NCI-H146 treated with DMSO at 0.1 percent for 48 hours (cell line): ENCODE measurements around the gene DNAH8.

Source experiments
- DNase-seq: peaks from one replicate; lab custom pipeline; 2025; ENCODE audit not compliant: unreplicated experiment; lab: John Stamatoyannopoulos, UW

Gene DNAH8

GRCh38 chr6:38749473-38749872, 34.4 kb downstream of the DNAH8 start:
- DNase-seq: no peak

GRCh38 chr6:38750968-38751615, 36.0 kb downstream of the DNAH8 start:
- no peak for DNase-seq

DNA sequence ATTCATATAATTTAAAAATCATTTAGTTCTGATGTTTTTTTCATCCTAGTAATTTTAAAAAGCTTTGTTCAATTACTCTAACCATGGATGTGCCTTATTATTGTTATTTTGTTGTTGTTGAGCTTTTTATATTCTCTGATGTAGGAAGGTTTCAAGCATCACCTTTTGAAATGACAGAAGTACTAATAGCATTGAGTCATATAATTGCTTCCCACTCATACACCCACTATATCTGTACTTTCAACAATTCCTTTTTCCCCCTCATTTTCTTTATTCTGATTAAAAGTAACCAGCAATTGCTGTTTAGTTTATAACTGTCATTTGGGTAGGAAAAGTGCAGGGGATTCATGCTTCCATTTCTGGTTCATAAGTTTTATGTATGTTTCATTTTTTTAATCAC, 38.6 kb downstream of the DNAH8 start:
- no peak for DNase-seq

- no peak for DNase-seq
These were observed 40.1 kb downstream of the DNAH8 start for GRCh38 chr6:38755207-38755606.

GRCh38 chr6:38755874-38756273, 40.8 kb downstream of the DNAH8 start:
- DNase-seq: no peak

DNA sequence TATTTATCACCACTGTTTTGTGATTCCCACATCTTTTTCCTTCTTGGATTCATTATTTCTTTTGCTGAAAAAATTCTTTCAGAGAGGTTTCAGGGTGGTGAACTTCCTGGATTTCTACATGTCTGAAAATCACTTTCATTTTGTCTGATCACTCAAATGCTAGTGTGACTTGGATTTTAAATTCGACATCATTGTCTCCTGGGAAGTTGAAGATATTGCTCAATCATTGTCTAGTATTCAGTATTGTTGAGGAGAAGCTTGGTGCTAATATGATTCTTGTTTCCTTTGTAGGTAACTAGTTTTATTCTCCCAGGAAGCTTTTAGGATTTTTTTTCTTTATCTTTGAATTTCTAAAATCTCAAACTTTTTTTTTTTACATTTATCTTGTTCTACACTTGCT, 45.0 kb downstream of the DNAH8 start:
- no peak for DNase-seq

- no peak for DNase-seq
These were observed 47.7 kb downstream of the DNAH8 start for GRCh38 chr6:38762848-38763247.

DNA sequence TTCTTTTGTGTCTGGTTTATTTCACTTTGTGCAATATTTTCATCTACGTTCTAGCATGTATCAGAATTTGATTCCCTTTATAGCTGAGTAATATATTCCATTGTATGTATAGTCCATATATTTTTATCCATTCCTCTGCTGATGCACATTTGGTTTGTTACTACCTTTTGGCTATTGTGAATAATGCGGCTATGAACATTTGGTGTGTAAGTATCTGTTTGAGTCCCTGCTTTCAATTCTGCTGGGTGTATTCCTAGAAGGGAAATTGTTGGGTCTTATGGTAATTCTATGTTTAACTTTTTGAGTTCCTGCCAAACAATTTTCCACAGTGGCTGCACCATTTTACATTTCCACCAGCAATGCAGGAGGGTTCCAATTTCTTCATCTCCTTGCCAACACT, 52.4 kb downstream of the DNAH8 start:
- no peak for DNase-seq

GRCh38 chr6:38773338-38773737, 58.2 kb downstream of the DNAH8 start:
- no peak for DNase-seq

GRCh38 chr6:38774929-38775707, 60.0 kb downstream of the DNAH8 start:
- no peak for DNase-seq

DNA sequence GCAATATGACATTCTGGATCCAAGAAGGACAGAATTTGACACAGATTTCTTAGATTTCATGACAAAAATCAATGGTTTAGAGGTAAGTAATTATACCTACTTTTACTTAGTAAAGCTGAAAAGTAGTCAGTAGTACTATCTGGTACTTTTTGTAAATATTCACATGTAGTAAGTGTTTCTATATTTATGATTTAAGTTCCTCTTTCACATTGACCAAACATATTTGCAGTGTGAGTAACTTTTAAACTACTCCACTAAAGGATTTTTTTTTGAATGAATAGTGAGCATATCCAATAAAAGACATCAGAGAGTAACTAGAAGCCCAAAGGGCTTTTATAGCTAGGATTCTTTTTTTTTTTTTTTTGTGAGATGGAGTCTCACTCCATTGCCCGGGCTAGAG, 60.8 kb downstream of the DNAH8 start:
- DNase-seq: no peak

GRCh38 chr6:38776515-38776914, 61.4 kb downstream of the DNAH8 start:
- DNase-seq: no peak

DNA sequence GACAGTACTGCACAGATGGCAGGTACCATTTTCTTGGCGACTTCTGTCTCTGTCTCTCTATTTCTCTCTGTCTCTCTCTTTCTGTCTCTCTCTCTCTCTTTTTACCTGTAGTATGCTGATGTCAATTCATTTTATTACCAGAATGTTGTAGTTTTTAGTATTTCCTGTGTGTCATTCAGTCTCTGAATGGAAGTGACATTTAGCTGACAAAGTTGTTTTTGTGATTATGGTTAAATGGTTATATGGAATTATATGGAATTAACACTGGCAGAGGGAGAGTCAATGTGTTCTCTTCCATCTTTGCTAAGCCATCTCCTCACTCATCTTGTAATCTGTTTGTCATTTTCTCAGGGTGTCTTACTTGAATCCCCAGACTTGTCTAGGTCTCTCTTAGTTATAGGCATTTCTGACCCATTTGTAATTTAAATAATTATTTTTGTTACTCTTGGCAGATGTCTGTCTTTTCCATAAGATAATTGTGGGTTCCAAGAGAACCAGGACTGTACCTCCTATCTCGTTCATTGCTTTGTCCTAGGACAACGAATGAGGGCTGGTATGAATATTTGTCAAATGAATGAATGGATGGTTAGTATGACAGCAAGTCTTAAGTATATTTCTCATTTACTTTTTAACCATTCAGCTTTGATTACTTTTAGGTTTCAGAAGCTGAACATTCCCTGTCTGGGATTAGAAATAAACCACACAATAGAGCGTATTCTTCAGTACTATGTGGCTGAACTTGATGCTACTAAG, 64.4 kb downstream of the DNAH8 start:
- no peak for DNase-seq

DNA sequence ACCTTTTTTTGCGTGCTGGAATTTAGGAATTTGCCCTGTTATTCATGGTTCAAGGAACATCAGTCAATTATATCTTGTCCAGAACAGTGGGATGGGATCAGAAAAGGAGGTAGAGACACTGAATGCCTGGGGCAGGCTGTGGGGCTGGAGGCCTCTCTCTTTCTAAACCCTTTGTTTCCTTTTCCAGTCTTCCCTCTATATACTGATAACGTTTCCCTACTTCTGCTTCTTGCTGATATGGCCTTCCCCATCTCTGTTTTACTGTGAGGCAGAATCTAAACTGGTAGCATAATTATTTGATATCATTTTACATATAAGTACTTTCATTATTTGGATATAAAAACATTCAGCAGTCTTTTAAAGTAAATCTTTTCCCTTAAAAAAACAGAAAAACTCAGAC, 67.5 kb downstream of the DNAH8 start:
- no peak for DNase-seq

GRCh38 chr6:38783443-38784228, 68.5 kb downstream of the DNAH8 start:
- no peak for DNase-seq

DNA sequence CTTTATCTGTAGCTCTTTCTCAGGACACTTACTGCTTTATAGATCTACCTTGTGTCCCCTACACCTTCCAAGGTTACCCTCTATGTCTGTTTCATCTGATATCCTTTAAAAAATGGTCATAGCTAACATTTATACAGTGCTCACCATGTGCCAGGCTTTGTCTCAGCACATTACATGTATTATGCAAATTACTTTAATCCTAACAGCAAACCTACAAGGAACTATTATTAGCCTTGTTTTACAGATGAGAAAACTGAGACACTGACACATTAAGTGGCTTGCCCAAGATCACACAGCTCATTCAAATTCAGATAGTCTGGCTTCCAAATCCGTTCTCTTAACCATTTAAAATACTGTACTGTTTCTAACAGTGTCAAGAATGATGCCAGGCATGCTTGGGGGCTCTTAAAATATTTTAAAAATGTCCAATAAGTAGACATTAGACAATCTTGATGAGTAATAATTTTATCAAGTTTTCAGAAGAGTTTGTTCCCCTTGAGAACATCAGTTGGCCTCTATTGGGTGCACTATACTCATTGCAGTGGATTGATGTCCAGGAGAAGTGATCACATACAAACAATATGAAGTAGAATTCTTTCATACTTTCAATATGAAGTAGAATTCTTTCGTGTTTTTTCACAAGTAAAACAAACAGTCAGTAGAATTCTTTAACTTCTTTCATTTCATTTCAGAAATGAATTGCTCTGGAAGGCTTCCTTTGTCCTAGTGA, 69.6 kb downstream of the DNAH8 start:
- DNase-seq: no peak

DNA sequence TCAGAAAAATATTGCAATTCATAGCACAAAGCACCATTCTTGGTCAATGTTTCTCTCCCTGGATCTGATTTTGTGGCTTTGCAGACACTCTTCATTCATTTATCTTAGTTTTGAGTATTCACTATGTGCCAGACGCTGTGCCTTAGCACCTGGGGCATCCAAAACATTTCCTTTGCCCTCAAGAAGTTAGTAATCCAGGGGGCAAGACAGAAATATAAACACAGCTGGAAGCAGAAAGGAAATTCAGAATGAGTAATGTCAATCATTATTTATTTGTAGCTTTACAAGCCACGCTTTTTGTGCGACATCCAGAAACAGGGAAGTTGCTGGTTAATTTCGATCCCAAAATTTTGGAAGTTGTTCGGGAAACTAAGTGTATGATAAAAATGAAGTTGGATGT, 71.4 kb downstream of the DNAH8 start:
- no peak for DNase-seq

- no peak for DNase-seq
These were observed 74.1 kb downstream of the DNAH8 start for GRCh38 chr6:38789256-38789655.

DNA sequence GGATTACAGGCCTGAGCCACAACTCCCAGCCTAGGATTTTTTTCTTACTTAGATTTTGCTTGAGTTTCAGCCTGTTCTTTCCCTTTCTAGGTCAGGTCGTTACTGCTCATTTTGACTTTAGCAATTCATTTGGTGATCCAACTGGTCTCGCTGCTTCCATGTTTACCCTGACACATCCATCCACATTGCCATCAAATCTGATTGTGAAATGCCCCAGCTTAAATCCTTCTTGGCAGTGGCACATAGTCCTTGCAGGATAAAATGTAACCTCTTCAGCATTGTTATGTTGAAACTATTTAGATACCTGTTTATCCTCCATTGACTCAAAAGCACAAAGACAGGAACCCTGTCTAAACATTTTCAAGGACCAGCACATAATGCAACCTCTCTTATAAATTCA, 77.2 kb downstream of the DNAH8 start:
- no peak for DNase-seq

DNA sequence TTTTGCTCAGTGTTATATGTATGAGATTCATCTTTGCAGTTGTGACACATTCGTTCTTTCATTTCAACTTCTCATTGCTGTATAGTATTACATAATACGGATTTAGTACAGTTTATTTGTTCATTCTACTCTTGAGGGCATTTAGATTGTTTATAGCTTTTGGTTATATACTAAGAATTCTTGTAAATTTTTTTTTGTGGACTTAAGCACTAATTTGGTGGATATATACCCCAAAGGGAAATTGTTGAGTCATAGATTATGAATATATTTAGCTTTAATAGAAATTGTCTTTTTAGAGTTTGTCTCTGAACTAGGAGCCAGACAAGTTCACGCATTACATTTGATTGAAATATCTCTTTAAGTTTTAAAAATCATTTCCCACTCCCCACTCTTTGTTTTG, 79.6 kb downstream of the DNAH8 start:
- no peak for DNase-seq

DNA sequence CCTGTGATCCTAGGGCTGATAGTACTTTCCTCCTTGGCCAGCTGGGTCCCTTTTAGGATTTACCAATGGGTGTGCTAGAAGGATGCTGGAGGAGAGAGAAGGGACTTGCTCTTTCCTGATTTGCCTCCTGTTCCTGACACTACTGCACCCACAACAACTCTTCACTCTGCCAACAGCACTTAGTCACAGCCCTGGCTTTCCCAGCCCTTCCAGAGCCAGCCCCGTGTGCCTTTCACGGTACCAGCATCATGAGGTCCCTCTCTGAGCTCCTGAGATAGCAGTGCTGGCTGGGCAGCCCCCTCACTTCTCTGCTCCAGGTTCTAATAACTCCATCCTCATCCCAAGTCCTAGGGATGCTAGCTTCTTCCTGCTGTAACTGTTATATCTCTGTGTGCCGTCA, 80.9 kb downstream of the DNAH8 start:
- no peak for DNase-seq
